CD4-positive, alpha-beta T cell treated with Interleukin-4 for 4 hours (primary cell): ENCODE data around the gene PNMT.

Experiments
- DNase-seq: peaks from one replicate; pipeline ENCODE4 v3.0.0-alpha.2; 2020

Gene PNMT

GRCh38 chr17:39671651-39672521 lies 3.6 kb downstream of the PNMT start:
- DNase-seq: no peak

- no peak for DNase-seq
Measured at GRCh38 chr17:39672522-39673334, 4.5 kb downstream of the PNMT start.

GRCh38 chr17:39673335-39674081 lies 5.3 kb downstream of the PNMT start:
- no peak for DNase-seq

GRCh38 chr17:39674179-39674578 lies 5.9 kb downstream of the PNMT start:
- no peak for DNase-seq

DNA sequence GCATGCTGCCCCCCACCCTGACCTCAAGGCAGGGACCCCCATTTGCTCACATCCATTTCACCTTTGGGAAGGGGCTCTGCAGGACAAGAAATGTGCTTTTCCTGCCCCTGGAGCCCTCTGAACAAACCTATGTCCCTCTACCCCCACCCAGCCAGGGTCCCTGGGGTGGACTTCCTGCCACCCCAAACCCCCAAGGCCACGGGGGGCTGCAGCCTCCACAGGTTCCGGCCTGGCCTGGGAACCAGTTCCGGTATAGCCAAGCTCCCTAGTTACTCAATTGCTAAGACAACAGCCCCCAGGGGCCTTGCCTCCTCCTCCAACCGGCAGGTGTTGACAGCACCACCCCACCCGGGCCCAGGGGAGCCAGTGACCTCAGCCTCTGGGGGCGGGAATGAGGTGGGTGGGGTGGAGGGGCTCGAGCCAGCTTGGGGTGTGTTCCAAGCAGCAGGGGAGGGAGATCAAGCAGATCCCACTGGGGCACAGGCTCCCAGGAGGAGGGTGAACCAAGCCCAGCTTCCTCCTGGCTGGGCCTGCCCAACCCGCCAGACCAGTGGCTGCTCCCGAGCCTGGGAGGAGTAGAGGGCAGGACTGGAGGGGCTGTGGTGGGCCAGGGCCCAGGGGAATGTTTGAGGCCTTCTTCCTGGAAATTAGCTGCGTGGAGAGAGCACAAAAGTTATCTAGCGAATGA lies 6.6 kb downstream of the PNMT start:
- no peak for DNase-seq

GRCh38 chr17:39675390-39676082 lies 7.3 kb downstream of the PNMT start:
- no peak for DNase-seq

- peak; percentile 62 for DNase-seq
Measured at GRCh38 chr17:39676198-39676819, 8.1 kb downstream of the PNMT start.

DNA sequence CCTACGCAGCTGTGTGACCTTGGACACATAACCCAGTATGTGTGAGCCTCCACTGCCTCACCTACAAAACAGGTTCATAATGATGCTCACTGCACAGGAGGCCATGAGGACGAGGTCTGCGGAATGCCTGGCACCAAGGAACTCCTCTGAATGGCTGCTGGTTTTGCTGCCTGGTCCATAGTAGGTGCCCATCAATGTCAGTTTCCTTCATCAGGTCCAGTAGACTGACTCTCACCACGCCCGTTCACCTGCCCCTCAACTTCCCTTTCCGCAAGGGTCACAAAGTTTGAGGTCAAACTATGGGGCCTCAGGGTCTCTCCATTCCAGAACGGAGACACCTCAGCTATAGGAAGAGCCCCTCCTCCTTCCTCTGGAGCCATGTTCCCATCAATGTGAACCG lies 8.8 kb downstream of the PNMT start:
- DNase-seq: no peak

GRCh38 chr17:39677542-39678339 lies 9.5 kb downstream of the PNMT start:
- DNase-seq: no peak

GRCh38 chr17:39678340-39679116 lies 10.3 kb downstream of the PNMT start:
- DNase-seq: no peak

DNA sequence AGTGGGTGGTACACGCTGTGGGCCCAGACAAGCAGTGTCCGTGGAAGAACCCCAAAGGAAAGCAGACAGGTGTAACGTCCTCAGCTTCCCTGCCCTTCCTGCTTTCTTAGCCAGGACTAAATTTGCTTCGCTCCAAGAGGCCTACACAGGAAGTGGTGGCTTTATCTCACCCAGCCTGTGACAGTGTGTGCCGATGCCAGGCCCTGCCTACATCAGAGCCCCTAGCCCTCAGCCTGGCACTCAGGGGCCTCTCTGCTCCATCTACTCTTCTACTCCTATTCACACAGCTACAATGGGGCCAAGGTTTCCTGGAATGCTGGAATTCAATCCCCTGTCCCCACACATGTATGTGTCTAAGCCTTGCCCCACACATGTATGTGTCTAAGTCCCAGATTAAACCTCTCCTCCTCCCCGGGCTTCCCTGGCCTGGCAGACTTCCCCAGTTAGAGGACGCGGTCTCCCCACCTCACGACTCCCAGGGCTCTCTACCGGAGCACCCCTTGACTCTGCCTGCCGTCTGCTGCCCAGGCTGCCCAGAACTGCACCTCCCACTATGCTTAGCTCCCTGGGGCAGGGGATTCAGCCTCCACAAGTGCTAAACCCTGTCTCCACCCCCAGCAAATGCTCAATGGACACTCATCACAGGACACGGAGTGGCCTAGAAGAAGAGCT lies 11.4 kb downstream of the PNMT start:
- peak; percentile 49 for DNase-seq

DNA sequence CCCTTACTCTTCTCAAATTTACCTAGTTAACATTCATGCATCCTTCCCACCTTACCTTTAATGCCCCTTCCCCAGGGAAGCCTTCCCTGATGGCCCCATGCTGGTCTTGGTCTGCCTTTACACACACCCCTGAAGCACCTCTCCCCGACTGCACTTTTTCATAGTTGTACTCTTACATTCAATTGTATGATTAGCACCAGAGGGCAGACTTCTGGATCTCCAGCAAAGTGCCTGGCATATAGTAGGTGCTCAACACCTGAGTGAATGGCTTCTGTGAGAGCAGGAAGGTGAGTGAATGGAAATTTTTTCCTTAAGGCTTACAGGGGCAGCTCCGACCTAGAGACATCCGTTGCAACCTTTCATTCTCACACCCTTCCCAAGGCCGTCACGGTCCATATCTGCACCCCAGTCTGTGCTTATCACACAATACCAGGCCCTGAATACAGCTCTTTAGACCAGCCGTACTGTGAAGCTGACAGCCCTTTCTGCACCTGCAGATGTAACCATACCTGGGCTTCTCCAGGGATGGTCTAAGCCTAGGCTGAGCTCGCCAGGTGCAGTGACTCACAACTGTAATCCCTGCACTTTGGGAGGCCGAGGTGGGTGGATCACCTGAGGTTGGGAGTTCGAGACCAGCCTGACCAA lies 15.2 kb downstream of the PNMT start:
- no peak for DNase-seq

GRCh38 chr17:39684369-39685192 lies 16.3 kb downstream of the PNMT start:
- DNase-seq: no peak

DNA sequence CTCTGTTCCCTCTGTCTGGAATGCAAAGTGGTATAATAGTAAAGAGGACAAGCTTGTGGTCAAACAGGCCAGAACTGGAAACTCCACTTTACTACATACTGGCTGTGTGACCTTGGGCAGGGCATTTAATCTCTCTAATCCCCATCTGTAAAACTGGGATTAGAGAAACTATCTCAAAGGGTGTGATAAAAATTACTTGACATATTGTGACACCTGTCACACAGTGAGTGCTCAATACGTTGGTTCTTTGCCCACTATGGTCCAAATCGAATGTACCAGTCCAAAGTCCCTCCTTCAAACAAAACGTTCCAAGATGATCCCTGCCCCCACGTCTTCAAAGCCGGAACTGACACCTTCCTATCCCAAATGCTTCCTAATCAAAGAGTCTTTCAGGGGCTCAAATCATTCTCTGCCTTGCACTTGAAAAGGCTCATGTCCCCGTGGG lies 18.9 kb downstream of the PNMT start:
- DNase-seq: no peak

DNA sequence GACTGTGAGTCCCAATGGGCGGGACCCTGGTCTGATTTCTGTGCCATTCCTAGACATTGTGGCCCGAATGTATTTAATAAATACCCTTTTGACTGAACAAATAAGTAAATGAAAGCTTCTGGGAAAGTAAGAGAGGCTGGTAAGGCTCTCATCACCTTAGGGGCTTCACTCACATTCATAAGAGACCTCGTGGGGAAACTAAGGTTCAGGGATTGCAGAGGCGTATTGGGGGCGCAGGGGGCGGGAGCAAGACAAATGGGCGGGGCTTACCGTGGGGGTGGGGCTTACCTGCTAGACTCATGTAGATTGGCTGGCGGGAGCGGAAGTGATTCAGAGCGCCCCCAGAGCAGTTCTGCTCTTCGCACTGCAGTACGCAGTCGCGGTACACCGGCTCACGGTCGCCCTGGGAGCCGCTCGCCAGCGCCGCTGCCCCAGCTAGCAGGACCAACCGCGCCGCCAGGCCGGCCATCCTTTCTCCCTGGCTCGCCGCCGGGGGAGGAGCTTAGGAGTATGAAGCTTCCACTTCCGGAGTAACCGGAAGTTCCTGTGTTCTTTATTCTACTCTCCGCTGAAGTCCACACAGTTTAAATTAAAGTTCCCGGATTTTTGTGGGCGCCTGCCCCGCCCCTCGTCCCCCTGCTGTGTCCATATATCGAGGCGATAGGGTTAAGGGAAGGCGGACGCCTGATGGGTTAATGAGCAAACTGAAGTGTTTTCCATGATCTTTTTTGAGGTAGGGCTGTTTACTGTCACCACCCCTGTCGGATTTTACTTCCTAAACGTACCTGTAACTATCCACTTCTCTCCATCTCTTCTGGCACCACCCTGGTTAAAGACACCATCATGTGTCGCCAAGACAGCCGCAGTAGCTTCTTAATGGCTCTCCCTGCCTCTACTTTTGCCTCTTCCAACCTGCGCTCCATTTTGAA lies 19.6 kb downstream of the PNMT start, which contains the start of gene PGAP3:
Gene PGAP3 (minus strand): TSS at position 512 of the 929 bp plus-strand sequence. CDS start 43 bp downstream, at position 469.
- peak; percentile 83 for DNase-seq

- no peak for DNase-seq
Measured at GRCh38 chr17:39688475-39688835, 20.2 kb downstream of the PNMT start.
